ENCODE data around the gene ROBO2.

Gene ROBO2

GRCh38 chr3:77052051-77052501 lies 12.2 kb downstream of the ROBO2 start:
- DNase-seq = no peak

- DNase-seq = no peak
Measured at GRCh38 chr3:77052733-77053670, 13.1 kb downstream of the ROBO2 start.

GRCh38 chr3:77053795-77054194 lies 13.9 kb downstream of the ROBO2 start:
- DNase-seq = no peak

GRCh38 chr3:77055841-77056341 lies 16.0 kb downstream of the ROBO2 start:
- DNase-seq = no peak

- no peak for DNase-seq
Measured at GRCh38 chr3:77059354-77059753, 19.5 kb downstream of the ROBO2 start.

GRCh38 chr3:77063423-77063822 lies 23.5 kb downstream of the ROBO2 start:
- DNase-seq = no peak

GRCh38 chr3:77065750-77066149 lies 25.9 kb downstream of the ROBO2 start:
- no peak for DNase-seq

GRCh38 chr3:77066829-77067228 lies 26.9 kb downstream of the ROBO2 start:
- no peak for DNase-seq

- DNase-seq = no peak
Measured at GRCh38 chr3:77068808-77069207, 28.9 kb downstream of the ROBO2 start.

- DNase-seq = no peak
Measured at GRCh38 chr3:77071364-77071763, 31.5 kb downstream of the ROBO2 start.

- DNase-seq = no peak
Measured at GRCh38 chr3:77071809-77072208, 31.9 kb downstream of the ROBO2 start.

- DNase-seq = no peak
Measured at GRCh38 chr3:77072232-77072631, 32.3 kb downstream of the ROBO2 start.

- no peak for DNase-seq
Measured at GRCh38 chr3:77078279-77078678, 38.4 kb downstream of the ROBO2 start.

GRCh38 chr3:77079988-77080610 lies 40.2 kb downstream of the ROBO2 start:
- no peak for DNase-seq

- DNase-seq = peak; percentile 28
Measured at GRCh38 chr3:77081240-77081661, 41.4 kb downstream of the ROBO2 start.

GRCh38 chr3:77084511-77084910 lies 44.6 kb downstream of the ROBO2 start:
- no peak for DNase-seq

GRCh38 chr3:77086408-77086807 lies 46.5 kb downstream of the ROBO2 start:
- DNase-seq = no peak

- no peak for DNase-seq
Measured at GRCh38 chr3:77091809-77092208, 51.9 kb downstream of the ROBO2 start.

GRCh38 chr3:77093101-77093500 lies 53.2 kb downstream of the ROBO2 start:
- DNase-seq = no peak

GRCh38 chr3:77096145-77096544 lies 56.2 kb downstream of the ROBO2 start:
- DNase-seq = no peak

- DNase-seq = no peak
Measured at GRCh38 chr3:77096966-77097890, 57.3 kb downstream of the ROBO2 start.

- no peak for DNase-seq
Measured at GRCh38 chr3:77102951-77103769, 63.3 kb downstream of the ROBO2 start.

All from NCI-H2107 (cell line).